A673 (cell line): ENCODE data around the gene KIF23.

Experiments used
- CTCF ChIP-seq: fragments of 300-800, 200-600 bp; sonication (generic); conservative IDR thresholded peaks from 2 replicates; pipeline ENCODE4 v1.5.1; 2017; ENCODE audit warnings: low read depth, mild to moderate bottlenecking, antibody characterized with exemption, low read length, moderate library complexity, mixed read lengths
- EZH2 ChIP-seq: fragments of 200-600 bp; sonication (generic); IDR thresholded peaks from 2 replicates; pipeline ENCODE4 v1.6.1; 2017; ENCODE audit warnings: borderline replicate concordance, low read depth, mild to moderate bottlenecking, mixed read lengths, antibody characterized with exemption, low read length; ENCODE audit not compliant: poor library complexity, severe bottlenecking

GRCh38 chr15:69413822-69414700 lies at the start of gene KIF23:
- TF ChIP-seq CTCF (no peak), EZH2 (no peak)
